Stimulated activated CD4-positive, alpha-beta T cell treated with anti-CD3 and anti-CD28 coated beads, Interleukin-1b, Interleukin-23, amount 100 ng/mL, for 1 hour (primary cell): ENCODE data around the gene GAS2.

Experiments
- DNase-seq, 2 donors: peaks; one replicate each; pipeline ENCODE4 v3.0.0-alpha.2; 2020; ENCODE audit warnings: low read depth in 2 of 2

The GAS2 gene

GRCh38 chr11:22674470-22675439, 8.3 kb downstream of the GAS2 start:
- DNase-seq: no peak

- no peak for DNase-seq
Observed at GRCh38 chr11:22677153-22677903, 10.9 kb downstream of the GAS2 start.

GRCh38 chr11:22680628-22681027, 14.2 kb downstream of the GAS2 start:
- DNase-seq: no peak

GRCh38 chr11:22681281-22681812, 14.9 kb downstream of the GAS2 start:
- DNase-seq: no peak

GRCh38 chr11:22684082-22684481, 17.7 kb downstream of the GAS2 start:
- DNase-seq: no peak

GRCh38 chr11:22685111-22685510, 18.7 kb downstream of the GAS2 start:
- DNase-seq: no peak

- DNase-seq: no peak
Observed at GRCh38 chr11:22688914-22689313, 22.5 kb downstream of the GAS2 start.

- no peak for DNase-seq
Observed at GRCh38 chr11:22690257-22690656, 23.8 kb downstream of the GAS2 start.

- DNase-seq: no peak
Observed at GRCh38 chr11:22690871-22691270, 24.5 kb downstream of the GAS2 start.

- DNase-seq: no peak
Observed at GRCh38 chr11:22699388-22699787, 33.0 kb downstream of the GAS2 start.

- DNase-seq: no peak
Observed at GRCh38 chr11:22702031-22702430, 35.6 kb downstream of the GAS2 start.

- DNase-seq: no peak
Observed at GRCh38 chr11:22703040-22703439, 36.6 kb downstream of the GAS2 start.

- no peak for DNase-seq
Observed at GRCh38 chr11:22703591-22703990, 37.2 kb downstream of the GAS2 start.

- no peak for DNase-seq
Observed at GRCh38 chr11:22707119-22707899, 40.9 kb downstream of the GAS2 start.

GRCh38 chr11:22711071-22711770, 44.8 kb downstream of the GAS2 start:
- no peak for DNase-seq

GRCh38 chr11:22711880-22712279, 45.5 kb downstream of the GAS2 start:
- no peak for DNase-seq

GRCh38 chr11:22713336-22713735, 46.9 kb downstream of the GAS2 start:
- no peak for DNase-seq

GRCh38 chr11:22715971-22716370, 49.6 kb downstream of the GAS2 start:
- no peak for DNase-seq

GRCh38 chr11:22720457-22720856, 54.0 kb downstream of the GAS2 start:
- no peak for DNase-seq

GRCh38 chr11:22723274-22723673, 56.9 kb downstream of the GAS2 start:
- DNase-seq: no peak

GRCh38 chr11:22725079-22725478, 58.7 kb downstream of the GAS2 start:
- DNase-seq: no peak
